Stimulated activated naive CD8-positive, alpha-beta T cell treated with anti-CD3 and anti-CD28 coated beads, Interleukin-15, Interleukin-2, amounts not matched to agents 100 U/mL and 50 U/mL, for 24 hours (primary cell): ENCODE measurements around the gene BTF3.
"Not testable (repeated sequence)": the region's sequence is repeated elsewhere in the genome, so short reads cannot be mapped to it uniquely, and the experiment has no call there.

Source experiments
- ATAC-seq: fragments of 150-1000 bp; cut with Tn5 transposase; one replicate; pipeline ENCODE4 v1.10.0; 2021
- DNase-seq: peaks from one replicate; pipeline ENCODE4 v3.0.0; 2021

The BTF3 gene

DNA sequence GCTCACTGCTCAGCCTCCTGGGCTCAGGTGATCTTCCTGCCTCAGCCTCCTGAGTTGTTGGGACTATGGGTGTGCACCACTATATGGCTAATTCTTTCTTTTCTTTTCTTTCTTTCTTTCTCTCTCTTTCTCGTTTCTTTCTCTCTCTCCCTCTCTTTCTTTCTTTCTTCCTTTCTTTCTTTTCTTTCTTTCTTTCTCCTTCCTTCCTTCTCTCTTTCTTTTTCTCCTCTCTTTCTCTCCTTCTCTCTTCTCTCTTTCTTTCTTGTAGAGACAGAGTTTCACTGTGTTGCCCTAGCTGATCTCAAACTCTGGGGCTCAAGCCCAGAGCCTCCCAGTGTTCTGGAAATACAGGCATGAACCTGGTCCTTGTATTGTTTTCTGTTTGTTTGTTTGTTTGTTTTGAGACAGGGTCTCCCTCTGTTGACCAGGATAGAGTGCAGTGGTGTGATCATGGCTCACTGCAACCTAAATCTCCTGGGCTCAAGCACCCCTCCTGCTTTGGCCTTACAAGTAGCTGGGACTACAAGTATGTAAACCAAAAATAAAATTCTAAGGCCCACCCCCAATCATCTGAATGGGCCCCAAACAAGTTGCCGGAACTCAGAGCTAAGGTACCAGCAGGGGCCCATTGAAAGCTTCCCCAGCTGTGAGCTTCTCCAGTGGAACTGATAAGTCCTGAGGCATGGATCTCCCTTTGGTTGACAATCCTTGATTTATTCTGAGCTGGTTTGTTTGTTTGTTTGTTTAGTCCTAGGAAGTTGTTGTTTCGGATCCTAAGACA lies 11.9 kb upstream of the BTF3 start:
- DNase-seq: no peak
- ATAC-seq: no peak

DNA sequence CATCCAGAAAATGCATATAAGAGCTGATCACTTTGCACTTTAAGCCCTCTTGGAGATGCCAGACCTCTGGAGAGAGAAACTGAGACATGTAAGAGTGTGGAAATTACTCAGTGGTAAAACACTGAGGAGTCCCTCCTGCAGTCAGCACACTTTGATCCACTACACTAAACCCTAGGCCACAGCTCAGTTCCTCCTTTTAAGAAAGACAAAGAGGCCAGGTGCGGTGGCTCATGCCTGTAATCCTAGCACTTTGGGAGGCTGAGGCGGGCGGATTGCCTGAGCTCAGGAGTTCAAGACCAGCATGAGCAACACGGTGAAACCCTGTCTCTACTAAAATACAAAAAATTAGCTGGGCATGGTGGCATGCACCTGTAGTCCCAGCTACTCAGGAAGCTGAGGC lies 11.0 kb upstream of the BTF3 start:
- not testable (repeated sequence) for DNase-seq, ATAC-seq

DNA sequence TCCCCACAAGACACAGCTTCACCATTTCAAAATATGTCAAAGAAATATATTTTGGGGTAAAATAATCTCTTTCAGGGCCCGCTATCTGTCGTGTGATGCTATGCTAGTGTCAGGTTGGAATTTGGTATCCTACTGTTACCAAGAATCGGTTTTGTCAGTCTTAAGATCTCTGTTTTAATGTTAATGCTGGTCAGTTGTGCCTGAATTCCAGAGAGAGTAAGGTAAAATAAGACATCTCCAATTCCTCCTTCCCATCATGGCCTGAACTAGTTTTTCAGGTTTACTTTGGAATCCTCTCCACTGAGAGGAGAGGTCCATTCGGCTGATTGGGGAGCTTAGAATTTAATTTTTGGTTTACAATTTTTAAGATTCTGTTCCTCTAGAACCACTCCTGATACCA lies 10.4 kb upstream of the BTF3 start:
- DNase-seq: no peak
- ATAC-seq: no peak

DNA sequence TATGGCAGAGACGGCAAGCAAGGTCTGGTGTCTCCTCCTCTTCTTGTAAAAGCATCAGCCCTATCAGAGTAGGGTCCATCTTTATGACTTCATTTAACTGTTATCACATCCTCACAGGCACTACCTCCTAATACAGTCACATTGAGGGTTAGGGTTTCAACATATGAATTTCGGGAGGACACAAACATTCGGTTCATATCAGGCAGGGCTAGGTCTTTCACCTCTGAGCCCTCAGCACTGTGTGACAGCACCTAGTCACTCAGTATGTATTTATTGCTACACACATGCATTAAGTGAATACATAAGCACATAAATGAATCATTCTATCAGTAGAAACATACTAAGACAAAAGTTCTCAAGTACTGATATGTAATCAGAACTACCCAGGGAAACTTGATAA lies 9.4 kb upstream of the BTF3 start:
- no peak for DNase-seq
- ATAC-seq: no peak

DNA sequence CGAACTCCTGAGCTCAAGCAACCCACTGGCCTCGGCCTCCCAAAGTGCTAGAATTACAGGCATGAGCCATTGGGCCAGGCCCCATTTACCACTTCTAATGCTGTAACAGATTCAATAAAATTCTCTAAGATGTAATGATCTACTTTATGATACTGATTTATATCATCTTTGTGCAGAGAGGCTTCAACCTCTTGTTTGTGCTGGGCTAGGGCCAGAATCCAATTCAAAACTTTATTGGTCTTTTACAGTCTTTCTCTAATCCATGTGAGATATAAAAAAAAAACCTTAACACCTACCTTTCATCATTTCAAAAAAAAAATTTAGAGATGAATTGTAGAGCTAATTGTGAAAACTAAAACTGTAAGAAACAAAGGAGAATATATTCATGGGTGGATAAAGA lies 8.2 kb upstream of the BTF3 start:
- no peak for ATAC-seq
- no peak for DNase-seq

DNA sequence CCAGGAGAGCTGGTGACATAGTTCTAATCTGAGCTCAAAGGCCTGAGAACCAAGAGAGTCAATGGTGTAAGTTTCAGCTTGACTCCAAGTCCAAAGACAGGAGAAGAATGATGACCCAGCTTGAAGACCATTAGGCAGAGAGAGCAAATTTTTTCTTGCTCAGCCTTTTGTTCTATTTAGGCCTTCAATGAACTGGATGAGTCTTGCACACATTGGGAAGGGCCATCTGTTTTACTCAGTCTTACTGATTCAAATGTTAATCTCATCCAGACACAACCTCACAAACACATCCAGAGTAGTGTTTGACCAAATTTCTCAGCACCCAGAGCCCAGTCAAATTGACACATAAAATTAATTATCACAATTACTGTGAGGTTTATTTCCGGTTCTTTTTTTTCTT lies 7.1 kb upstream of the BTF3 start:
- ATAC-seq: no peak
- DNase-seq: no peak

DNA sequence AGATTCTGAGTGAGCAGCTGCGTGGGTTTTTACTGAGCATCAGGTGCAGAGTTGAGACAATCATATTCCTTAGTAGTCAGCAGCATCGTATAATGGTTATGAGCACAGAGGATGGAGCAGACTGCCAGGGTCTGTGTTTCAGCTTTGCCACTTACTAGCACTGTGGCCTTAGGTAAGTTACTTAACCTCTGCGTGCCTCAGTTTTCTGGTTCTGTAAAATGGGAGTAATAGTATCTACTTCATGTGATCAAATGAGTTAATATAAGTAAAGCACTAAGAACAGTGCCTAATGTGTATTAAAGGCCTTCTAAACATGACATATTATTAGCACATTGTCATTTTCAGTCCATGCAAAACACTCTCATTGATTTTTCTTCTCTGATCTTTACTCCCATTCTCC lies 4.8 kb upstream of the BTF3 start:
- DNase-seq (no peak), ATAC-seq (no peak)

DNA sequence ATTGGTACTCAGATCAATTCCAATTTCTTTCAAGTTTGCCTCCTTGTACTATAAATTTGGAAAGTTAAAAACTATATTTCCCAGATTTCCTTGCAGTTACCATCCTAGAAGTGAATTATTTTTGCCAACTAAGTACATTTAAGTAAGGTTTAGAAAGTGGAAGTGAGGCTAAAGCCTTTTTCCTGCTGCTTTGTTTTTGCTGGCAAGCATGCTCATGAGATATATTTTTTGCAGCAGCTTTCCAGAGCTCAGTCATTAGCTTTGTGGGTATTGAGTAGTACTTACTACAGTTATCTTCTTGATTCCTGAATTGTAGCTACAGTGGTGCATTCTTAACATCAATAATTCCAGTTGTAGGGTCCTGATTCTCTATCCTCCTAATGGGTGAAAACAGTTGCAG lies 3.5 kb upstream of the BTF3 start:
- DNase-seq: no peak
- no peak for ATAC-seq

DNA sequence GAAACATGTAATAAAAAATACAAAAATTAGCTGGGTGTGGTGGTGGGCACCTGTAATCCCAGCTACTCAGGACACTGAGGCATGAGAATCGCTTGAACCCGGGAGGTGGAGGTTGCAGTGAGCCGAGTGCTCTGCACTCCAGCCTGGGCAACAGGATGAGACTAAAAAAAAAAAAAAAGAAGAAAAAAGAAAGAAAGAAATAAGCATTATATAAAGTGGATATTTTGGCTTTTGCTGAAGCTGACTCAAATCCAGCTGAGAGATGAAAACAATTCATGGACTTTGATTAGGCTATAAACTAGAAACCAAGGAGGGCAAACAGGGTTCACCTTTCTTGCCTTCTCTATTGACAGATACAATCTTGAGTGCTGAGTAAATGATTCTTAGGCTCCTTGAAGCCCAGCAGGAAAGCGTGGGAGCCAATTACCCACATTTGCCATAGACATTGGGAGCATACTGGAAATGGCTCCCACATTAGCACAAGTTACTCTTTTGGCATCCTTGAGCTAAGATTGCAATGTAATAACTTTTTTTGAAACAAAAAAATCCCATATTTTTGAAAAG lies 2.4 kb upstream of the BTF3 start:
- DNase-seq: no peak
- ATAC-seq: no peak

DNA sequence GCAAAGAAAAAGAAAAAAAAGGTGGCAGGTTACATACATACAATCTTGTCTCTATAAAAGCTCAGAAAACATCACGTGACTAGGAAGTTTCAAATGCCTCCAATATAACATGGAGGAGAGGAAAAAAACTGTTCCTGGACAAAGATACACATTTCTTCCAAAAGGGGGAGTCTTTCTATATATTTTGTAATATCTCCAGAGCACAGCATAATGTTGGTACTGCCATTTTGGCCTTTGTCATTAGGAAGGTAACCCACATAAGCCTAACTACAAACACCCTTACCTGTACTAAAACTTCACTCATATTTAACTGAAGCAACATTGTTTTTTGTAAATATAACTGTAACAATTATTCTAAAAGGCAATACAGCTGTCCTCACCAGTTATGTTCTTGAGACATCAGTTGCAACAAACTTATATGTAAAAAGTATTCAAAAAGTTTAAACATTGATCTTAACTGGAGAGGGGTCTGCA lies 1.2 kb upstream of the BTF3 start:
- DNase-seq: no peak
- no peak for ATAC-seq

DNA sequence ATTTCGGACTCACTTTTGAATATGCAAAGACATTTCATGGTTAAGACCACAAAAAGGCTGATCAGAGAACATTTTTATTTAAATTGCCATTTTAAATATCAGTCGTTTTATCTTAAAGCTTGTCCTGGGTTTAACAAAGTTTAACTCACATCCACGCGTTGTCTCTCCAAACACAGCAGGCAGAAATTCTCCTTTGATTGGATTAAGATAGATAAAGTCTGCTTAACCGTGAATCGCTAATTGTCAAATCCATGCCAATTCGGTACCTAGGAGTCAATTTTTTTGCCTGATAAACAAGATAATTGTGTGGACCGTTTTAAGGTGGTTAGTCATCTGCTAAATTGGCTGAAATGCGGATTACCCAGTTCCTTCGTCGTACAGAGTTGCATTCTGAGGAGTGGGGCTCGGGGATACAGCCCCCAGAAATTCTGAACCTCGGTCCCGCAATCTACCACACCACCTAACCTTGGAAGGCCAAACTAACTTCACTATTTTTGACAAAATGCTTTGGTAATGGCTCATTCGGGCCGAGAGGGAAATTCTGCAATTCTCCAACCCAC lies 665 bp upstream of the BTF3 start:
- DNase-seq (no peak), ATAC-seq (no peak)

DNA sequence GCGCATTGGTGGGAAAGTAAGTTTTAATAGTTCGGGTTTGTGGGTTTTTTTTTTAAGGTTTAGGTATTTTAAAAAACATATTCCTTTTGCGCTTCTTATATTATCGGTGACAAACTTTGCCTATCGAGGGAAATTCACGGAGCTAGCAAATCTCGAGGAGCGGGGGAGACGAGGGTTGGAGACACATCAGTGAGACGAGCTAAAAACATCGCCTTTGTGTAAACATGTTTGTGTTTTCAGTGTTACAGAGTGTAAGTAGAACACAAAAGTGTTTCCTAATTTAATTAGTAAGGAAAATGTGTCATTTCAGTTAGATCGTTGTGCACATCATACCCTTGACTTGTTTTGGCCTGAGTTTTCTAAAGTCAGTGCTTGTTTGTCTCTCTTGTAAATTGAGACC lies 945 bp downstream of the BTF3 start:
- ATAC-seq: no peak

DNA sequence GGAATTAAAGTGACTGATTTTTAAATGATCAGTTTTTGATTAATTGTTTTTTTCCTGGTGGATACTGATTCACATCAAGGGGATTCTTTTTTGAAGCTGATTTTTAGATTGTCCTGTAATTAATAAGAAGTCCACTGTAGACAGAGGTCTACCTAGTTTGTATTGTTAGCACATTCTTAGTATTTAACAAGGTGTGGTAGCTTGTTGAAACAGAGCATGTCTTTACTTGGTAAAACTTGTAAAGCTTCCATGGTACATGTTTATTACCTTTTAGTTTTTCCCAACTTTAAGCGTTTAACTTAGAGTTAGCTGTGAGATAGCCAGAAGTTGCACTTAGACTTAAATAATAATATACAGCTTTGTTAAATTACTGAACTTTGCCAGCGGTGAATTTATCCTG lies 1.5 kb downstream of the BTF3 start:
- ATAC-seq (no peak), DNase-seq (no peak)

More for the DNA sequence above, 945 bp downstream of the BTF3 start:
- DNase-seq: no peak

DNA sequence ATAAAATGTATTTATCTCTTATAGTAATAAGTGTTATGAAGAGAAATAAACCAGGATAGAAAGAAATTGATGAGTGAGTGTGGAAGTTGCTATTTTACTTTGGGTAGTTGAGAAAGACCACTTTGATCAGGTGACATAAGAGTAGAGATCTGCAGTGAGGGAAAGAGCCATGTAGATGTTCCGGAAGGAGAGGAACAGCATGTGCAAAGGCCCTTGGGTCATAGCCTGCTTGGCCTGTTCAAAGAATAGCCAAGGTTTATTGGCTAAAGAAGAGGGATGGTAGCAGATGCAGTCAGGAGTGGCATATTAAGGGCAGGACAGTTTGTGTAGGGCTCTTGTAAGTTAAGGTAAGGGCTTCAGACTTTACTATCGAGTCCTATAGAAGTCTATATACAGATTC lies 3.2 kb downstream of the BTF3 start:
- no peak for DNase-seq
- no peak for ATAC-seq

DNA sequence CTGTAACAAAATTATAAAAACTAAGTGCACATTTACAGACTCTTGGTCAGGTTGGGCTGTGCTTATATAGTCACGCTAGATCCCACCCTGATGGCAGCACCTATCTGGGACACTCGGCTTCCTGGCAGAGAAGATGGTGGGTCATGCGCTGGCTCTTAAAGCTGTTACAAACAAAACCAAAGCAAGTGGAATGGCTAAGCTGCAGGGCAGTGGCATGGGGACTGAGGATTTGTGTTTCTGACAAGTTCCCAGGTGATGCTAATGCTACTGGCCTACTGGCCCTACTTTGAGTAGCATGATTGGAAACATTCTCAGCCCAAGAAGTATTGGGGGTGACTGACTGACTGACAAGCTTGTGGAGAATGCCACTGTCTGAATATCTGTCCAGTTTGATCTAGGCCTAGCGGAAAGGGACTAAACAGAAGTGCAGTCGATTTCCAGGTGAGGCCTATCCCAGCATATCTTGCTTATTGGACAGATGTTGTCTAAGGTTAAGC lies 8.3 kb downstream of the BTF3 start:
- ATAC-seq (no peak), DNase-seq (no peak)

DNA sequence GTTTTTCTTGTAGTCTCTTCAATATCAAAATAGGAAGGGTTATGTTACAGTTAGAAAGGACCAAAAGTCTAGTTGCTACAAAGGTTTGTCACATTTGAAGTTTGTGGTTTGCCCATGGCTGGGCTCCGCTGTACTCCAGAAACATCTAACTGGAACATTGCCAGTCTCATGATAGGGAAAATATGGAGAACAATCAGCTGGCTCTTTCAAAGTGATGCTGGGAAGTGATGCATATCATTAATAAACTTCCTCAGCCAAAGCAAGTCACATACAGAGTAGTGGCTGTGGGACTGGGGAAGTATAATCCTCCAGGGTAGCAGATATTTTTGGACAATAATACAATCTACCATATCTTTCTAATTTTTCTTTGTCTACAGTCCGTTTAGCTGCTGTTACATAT lies 8.8 kb downstream of the BTF3 start:
- DNase-seq: no peak
- no peak for ATAC-seq

DNA sequence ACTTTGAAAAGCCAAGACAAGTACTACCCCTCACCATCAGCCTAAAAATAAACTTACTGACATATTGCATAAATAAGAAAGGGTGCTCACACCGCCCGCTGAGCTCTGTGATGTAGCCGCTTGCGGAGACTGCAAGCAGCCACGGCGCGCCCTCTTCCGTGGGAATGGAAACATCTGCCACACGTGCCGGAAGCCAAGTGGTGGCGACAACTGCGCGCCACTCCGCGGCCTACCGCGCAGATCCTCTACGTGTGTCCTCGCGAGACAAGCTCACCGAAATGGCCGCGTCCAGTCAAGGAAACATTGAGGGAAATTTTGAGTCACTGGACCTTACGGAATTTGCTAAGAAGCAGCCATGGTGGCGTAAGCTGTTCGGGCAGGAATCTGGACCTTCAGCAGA lies 10.3 kb downstream of the BTF3 start:
- ATAC-seq, DNase-seq: not testable (repeated sequence)

DNA sequence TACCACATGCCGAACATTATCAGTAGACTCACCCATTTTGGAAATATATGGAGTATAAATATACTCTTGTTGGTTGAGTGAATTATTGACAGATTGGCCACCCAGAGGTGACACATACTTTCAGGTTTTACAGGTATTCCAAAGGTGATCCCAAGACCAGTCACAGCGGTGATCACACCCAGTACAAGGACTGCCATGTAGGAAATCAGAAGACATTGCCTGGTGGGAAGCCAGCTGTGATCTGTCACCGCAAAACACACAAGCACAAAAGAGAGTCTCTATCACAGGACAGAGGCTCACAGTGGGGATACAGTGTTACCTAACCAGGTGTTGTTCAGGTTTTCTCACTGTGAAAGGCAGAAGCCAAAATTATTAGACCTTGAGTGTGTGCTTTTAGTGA lies 15.8 kb downstream of the BTF3 start:
- ATAC-seq (no peak), DNase-seq (no peak)

DNA sequence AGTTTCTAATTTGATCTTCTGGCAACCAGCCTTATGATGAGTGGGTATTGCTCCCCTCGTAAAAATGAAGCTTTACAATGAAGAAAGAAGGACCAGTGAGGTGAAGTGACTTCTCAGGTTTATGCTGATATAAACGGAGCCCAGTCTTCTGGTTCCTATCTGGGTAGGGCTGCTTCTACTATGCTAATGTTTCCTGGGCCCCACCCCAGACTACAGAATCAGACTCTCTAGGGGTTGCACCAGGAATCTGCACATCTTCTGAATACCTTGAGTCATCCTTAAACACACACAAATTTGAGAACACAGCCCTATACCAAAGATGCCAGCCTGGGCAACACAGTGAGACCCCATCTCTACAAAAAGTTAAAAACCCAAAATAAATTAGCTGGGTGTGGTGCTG lies 16.2 kb downstream of the BTF3 start:
- DNase-seq (no peak), ATAC-seq (no peak)

DNA sequence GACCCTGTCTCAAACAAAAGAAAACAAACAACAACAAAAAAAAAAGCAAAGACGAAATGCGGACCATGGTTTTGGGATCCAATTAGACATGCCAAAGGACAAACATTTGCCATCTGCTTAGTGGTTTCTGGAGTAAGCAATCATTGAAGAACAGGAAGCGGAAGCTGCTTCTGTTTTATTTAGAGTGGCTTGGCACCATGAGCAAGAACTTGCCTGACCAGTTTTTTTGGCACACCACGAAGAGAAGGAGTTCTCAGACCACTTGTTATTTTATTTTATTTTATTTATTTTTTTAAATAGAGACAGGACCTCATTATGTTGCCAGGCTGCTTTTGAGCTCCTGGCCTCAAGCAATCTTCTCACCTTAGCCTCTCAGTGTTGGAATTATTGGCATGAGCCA lies 17.0 kb downstream of the BTF3 start:
- no peak for ATAC-seq

DNA sequence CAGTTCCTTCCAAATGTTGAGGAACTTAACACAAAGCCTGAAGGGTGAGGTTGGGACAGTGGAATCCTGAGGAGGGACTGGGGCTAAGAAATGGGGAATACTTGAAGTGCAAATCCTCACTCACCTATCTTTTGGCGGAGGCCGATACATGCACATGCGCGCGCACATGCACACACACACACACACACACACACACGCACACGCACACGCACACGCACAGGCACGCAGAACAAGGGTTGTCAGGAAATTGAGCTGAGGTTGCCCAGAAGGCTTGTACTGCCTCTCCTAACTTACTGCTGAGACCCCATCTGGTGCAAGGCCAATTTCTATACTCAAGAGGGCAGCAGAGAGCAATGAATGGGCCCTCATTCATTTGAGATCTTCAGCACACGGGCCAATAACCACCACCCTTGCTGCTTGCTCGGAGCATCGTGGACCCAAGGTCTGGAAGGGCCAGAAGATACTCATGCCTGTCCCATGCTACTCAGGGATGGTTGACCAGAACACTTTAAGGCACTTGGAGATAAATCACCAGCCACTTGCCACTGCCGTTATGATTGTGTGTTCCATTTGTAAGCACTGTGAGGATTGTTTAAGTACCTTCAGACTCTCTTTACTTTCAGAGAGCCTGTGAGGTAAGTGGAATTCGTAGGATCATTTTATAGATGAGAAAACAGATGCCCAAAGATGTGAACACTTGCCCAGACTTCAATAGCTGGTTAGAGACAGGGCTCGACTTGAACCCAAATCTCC lies 21.5 kb downstream of the BTF3 start:
- ATAC-seq (peak; percentile 97), DNase-seq (peak; percentile 67)

More for the DNA sequence above, 17.0 kb downstream of the BTF3 start:
- no peak for DNase-seq

DNA sequence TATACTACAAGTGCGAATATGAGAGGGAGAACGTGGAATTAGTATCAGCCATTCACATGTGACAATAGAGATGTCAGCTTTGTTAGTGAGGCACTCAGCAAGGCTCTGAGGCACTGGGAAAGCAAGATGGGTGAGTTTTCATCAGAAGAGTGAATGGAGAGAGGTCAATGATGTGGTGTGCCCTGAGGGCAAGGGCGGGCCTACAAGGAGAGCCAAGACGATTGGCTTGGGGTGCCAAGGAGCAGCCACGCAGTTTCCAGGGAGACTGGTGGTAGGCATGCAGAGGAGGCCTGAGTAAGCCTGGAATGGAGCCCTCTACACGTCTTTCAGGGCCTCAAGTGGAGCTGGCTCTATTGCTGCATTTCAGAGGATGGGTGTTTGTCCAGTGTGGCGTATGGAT lies 24.7 kb downstream of the BTF3 start:
- ATAC-seq: no peak
- no peak for DNase-seq

DNA sequence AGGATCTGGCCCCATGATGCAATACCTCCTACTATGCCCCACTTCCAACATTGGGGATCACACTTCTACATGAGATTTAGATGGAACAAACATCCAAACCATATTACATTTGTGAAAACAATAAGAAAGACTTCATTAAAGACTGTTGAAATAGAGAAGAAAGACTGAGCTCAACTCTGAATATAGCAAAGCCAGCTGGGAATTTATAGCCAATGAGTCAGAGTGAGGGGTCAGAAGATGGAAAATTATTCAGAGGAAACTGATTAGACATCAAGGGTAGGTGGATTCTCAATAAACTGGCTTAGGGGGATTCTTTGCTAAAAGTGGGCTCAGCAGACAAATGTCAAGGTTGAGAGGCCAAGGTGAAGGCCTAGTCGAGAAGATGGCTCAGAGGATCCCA lies 25.6 kb downstream of the BTF3 start:
- ATAC-seq: no peak
- no peak for DNase-seq
